Trophoblast cell (in vitro differentiated cells and primary cell): ENCODE data around the gene PRDM16.
"Not testable (repeated sequence)": the region's sequence is repeated elsewhere in the genome, so short reads cannot be mapped to it uniquely, and the experiment has no call there.

Experiments
- DNase-seq, 2 donors: peaks; one replicate each; pipeline ENCODE4 v3.0.0-alpha.2; 2016
- H2AFZ ChIP-seq: 2 replicates; pipeline ENCODE4 v1.6.1; 2013; ENCODE audit warnings: low read length, moderate library complexity, mild to moderate bottlenecking; ENCODE audit not compliant: insufficient read depth, poor library complexity
- H2AK5ac ChIP-seq: 2 replicates; pipeline ENCODE4 v1.6.1; 2013; ENCODE audit warnings: mild to moderate bottlenecking, low read length
- H2BK120ac ChIP-seq: 2 replicates; pipeline ENCODE4 v1.6.1; 2013; ENCODE audit warnings: low read length, mild to moderate bottlenecking, moderate library complexity; ENCODE audit not compliant: insufficient read depth, poor library complexity
- H2BK12ac ChIP-seq: 2 replicates; pipeline ENCODE4 v1.6.1; 2013; ENCODE audit warnings: mild to moderate bottlenecking, low read length, moderate library complexity
- H2BK5ac ChIP-seq: 2 replicates; pipeline ENCODE4 v1.6.1; 2013; ENCODE audit warnings: low read length, low read depth, moderate library complexity, mild to moderate bottlenecking; ENCODE audit not compliant: poor library complexity
- H3K14ac ChIP-seq: 2 replicates; pipeline ENCODE4 v1.6.1; 2013; ENCODE audit warnings: mild to moderate bottlenecking, low read length
- H3K18ac ChIP-seq: 2 replicates; pipeline ENCODE4 v1.6.1; 2013; ENCODE audit warnings: mild to moderate bottlenecking, low read length
- H3K23ac ChIP-seq: 2 replicates; pipeline ENCODE4 v1.6.1; 2013; ENCODE audit warnings: low read length
- H3K27ac ChIP-seq: 2 replicates; pipeline ENCODE4 v1.5.1; 2013; ENCODE audit warnings: low read depth, mild to moderate bottlenecking, inconsistent platforms, low read length, moderate library complexity
- H3K27me3 ChIP-seq: 2 replicates; pipeline ENCODE4 v1.6.1; 2013; ENCODE audit warnings: inconsistent platforms, mild to moderate bottlenecking, low read length, moderate library complexity; ENCODE audit not compliant: insufficient read depth
- H3K36me3 ChIP-seq, 2 experiments: 1 replicate in 1 of 2; 2 replicates in 1 of 2; pipeline ENCODE4 v1.6.1; 2013; ENCODE audit warnings: low read length in 2 of 2, mild to moderate bottlenecking in 2 of 2, moderate library complexity in 1 of 2; ENCODE audit not compliant: insufficient read depth in 2 of 2, control insufficient read depth in 1 of 2
- H3K4ac ChIP-seq: 2 replicates; pipeline ENCODE4 v1.6.1; 2013; ENCODE audit warnings: low read depth, mild to moderate bottlenecking, low read length, moderate library complexity
- H3K4me1 ChIP-seq, 2 experiments: 1 replicate in 1 of 2; 2 replicates in 1 of 2; pipeline ENCODE4 v1.6.1; 2013; ENCODE audit warnings: low read length in 2 of 2, mild to moderate bottlenecking in 2 of 2, moderate library complexity in 1 of 2; ENCODE audit not compliant: insufficient read depth in 2 of 2, control insufficient read depth in 1 of 2
- H3K4me2 ChIP-seq: 2 replicates; pipeline ENCODE4 v1.6.1; 2013; ENCODE audit warnings: inconsistent platforms, mild to moderate bottlenecking, low read length, moderate library complexity
- H3K4me3 ChIP-seq: 2 replicates; pipeline ENCODE4 v1.5.1; 2013; ENCODE audit warnings: mild to moderate bottlenecking, low read depth, low read length, inconsistent platforms
- H3K79me1 ChIP-seq: one replicate; pipeline ENCODE4 v1.6.1; 2013; ENCODE audit warnings: low read length
- H3K79me2 ChIP-seq: 2 replicates; pipeline ENCODE4 v1.6.1; 2013; ENCODE audit warnings: low read length, mild to moderate bottlenecking; ENCODE audit not compliant: control insufficient read depth, insufficient read depth, poor library complexity
- H3K9ac ChIP-seq: 2 replicates; pipeline ENCODE4 v1.6.1; 2013; ENCODE audit warnings: mild to moderate bottlenecking, low read length
- H3K9me3 ChIP-seq: 2 replicates; pipeline ENCODE4 v1.6.1; 2013; ENCODE audit warnings: low read depth, mild to moderate bottlenecking, control low read depth, inconsistent platforms, low read length; ENCODE audit not compliant: insufficient read depth
- H4K12ac ChIP-seq: 2 replicates; pipeline ENCODE4 v1.6.1; 2013; ENCODE audit warnings: low read depth, mild to moderate bottlenecking, low read length, moderate library complexity
- H4K8ac ChIP-seq: 2 replicates; pipeline ENCODE4 v1.6.1; 2013; ENCODE audit warnings: low read depth, mild to moderate bottlenecking, low read length, moderate library complexity
- H4K91ac ChIP-seq: one replicate; pipeline ENCODE4 v1.6.1; 2013; ENCODE audit warnings: low read depth, mild to moderate bottlenecking, low read length, moderate library complexity
- WGBS: extraction: QIAGEN DNeasy Blood & Tissue Kit; methylation state at CpG from one replicate; pipeline ENCODE4 v1.1.7; 2013; ENCODE audit warnings: missing lambda C conversion rate; ENCODE audit not compliant: insufficient read length, insufficient coverage; ENCODE audit errors: extremely low coverage; 5-methylcytosine and 5-hydroxymethylcytosine counted together

The PRDM16 gene

GRCh38 chr1:3238703-3239278, 169.8 kb downstream of the PRDM16 start:
- Histone ChIP-seq H4K91ac (no peak overlapping the region), H3K14ac (no peak overlapping the region), H3K4me2 (no peak overlapping the region), H3K4ac (no peak overlapping the region), H3K4me1 (no peaks in the 10 kb centered on the region), H2BK12ac (no peak overlapping the region), H3K4me3 (no peak overlapping the region), H3K27me3 (no peaks in the 10 kb centered on the region), H2AK5ac (no peak overlapping the region), H3K36me3 (no peaks in the 10 kb centered on the region), H3K79me2 (no peaks in the 10 kb centered on the region), H4K12ac (no peak overlapping the region), H2BK120ac (no peak overlapping the region), H3K27ac (no peak overlapping the region), H2BK5ac (no peak overlapping the region), H3K9ac (no peak overlapping the region), H3K79me1 (no peaks in the 10 kb centered on the region), H3K23ac (no peak overlapping the region), H2AFZ (no peak overlapping the region), H3K18ac (no peak overlapping the region), H4K8ac (no peak overlapping the region), H3K9me3 (peaks cover 8% of the 10 kb centered on the region)
- no peak for DNase-seq
- WGBS, result no CpG with 5 or more reads among the region's 21 CpGs

- H4K8ac ChIP-seq, H3K4me1 ChIP-seq: not testable (repeated sequence)
These were observed 171.0 kb downstream of the PRDM16 start for GRCh38 chr1:3239991-3240390.

DNA sequence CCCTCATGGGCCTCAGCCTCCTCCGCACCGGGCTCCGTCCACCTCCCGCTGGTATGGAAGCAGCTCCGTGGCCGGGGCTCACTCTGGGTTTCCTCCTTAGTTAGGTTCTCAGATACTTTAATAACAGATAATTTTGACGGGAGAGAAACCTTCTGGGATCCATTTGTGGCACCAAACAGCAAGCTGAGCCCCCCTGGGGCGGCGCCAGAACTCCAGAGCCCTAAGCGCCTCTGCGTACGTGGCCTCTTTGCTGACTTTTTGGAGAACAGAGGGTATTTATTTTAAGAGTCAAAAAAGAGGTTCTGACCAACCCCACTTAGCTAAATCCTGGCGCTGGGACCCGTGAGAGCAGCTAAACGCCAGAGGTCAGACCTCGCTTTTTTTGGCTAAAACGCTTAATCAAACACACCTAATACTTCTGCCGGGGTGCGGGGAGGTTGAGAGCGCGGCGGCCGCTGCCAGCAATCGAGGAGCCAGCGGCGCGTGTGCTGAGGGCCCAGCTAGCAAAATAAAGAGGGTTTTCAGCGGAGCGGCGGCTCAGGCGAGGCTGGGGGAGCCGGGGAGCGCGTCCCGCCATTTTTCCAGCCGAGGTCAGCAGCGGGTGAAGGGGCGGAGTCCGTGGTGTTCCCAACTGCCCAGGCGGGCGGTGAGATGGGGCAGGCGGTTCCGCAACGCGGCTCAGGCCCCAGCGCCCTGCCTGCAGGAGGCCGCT, 171.7 kb downstream of the PRDM16 start:
- Histone ChIP-seq H4K91ac (no peak overlapping the region), H3K23ac (no peak overlapping the region), H3K4me2 (no peak overlapping the region), H3K4ac (no peak overlapping the region), H3K27me3 (no peaks in the 10 kb centered on the region), H2BK5ac (no peak overlapping the region), H3K4me1 (peaks cover 0 to 4% of the 10 kb centered on the region in 2 experiments), H2BK120ac (no peak overlapping the region), H4K8ac (no peak overlapping the region), H3K18ac (no peak overlapping the region), H3K36me3 (no peaks in the 10 kb centered on the region), H2BK12ac (no peak overlapping the region), H3K14ac (no peak overlapping the region), H3K79me2 (no peaks in the 10 kb centered on the region), H2AK5ac (no peak overlapping the region), H2AFZ (no peak overlapping the region), H3K9ac (no peak overlapping the region), H3K4me3 (no peak overlapping the region), H3K27ac (no peak overlapping the region), H4K12ac (no peak overlapping the region), H3K79me1 (no peaks in the 10 kb centered on the region), H3K9me3 (peaks cover 8% of the 10 kb centered on the region)
- no peak for DNase-seq
- no CpG with 5 or more reads among the region's 47 CpGs for WGBS

More at GRCh38 chr1:3239991-3240390, 171.0 kb downstream of the PRDM16 start:
- H3K27me3 ChIP-seq, H4K91ac ChIP-seq, H2AFZ ChIP-seq, H3K9me3 ChIP-seq, H3K18ac ChIP-seq, H3K27ac ChIP-seq, H3K4me2 ChIP-seq, H3K4me3 ChIP-seq, H3K4ac ChIP-seq, H2BK12ac ChIP-seq, DNase-seq, H3K23ac ChIP-seq, H3K36me3 ChIP-seq, H2BK120ac ChIP-seq, H4K12ac ChIP-seq, H3K14ac ChIP-seq, H2BK5ac ChIP-seq, H3K79me1 ChIP-seq, H2AK5ac ChIP-seq, H3K9ac ChIP-seq, H3K79me2 ChIP-seq: not testable (repeated sequence)
- no CpG with 5 or more reads among the region's 3 CpGs for WGBS

- peaks cover 8% of the 10 kb centered on the region for H3K9me3 ChIP-seq
- no peak overlapping the region for H2AK5ac ChIP-seq
- no peak overlapping the region for H3K4me2 ChIP-seq
- no peak overlapping the region for H3K23ac ChIP-seq
- H3K4me3 ChIP-seq, result no peak overlapping the region
- H2AFZ ChIP-seq, result no peak overlapping the region
- no peak overlapping the region for H3K18ac ChIP-seq
- no peak overlapping the region for H2BK12ac ChIP-seq
- no CpG with 5 or more reads among the region's 17 CpGs for WGBS
- no peak for DNase-seq
- no peaks in the 10 kb centered on the region for H3K27me3 ChIP-seq
- no peak overlapping the region for H2BK5ac ChIP-seq
- no peak overlapping the region for H3K9ac ChIP-seq
- no peak overlapping the region for H3K4ac ChIP-seq
- no peaks in the 10 kb centered on the region for H3K79me2 ChIP-seq
- H4K8ac ChIP-seq, result no peak overlapping the region
- H3K14ac ChIP-seq, result no peak overlapping the region
- no peak overlapping the region for H3K27ac ChIP-seq
- no peak overlapping the region for H4K91ac ChIP-seq
- no peak overlapping the region for H2BK120ac ChIP-seq
- no peaks in the 10 kb centered on the region for H3K36me3 ChIP-seq
- no peaks in the 10 kb centered on the region for H3K79me1 ChIP-seq
- peaks cover 0 to 4% of the 10 kb centered on the region in 2 experiments for H3K4me1 ChIP-seq
- H4K12ac ChIP-seq, result no peak overlapping the region
These were observed 172.2 kb downstream of the PRDM16 start for GRCh38 chr1:3241236-3241550.
